NB4 (cell line): ENCODE data around the gene NEMP1.

Experiments used
- CTCF ChIP-seq: IDR thresholded peaks from one replicate; pipeline ENCODE4 v1.5.1; 2012; ENCODE audit warnings: low read depth, low read length
- POLR2A ChIP-seq: IDR thresholded peaks from 2 replicates; pipeline ENCODE4 v1.6.1; 2011; ENCODE audit warnings: mild to moderate bottlenecking; ENCODE audit not compliant: insufficient read length; ENCODE audit errors: extremely low read depth

- TF ChIP-seq CTCF (no peak), POLR2A (no peak)
These were observed 62.2 kb downstream of the NEMP1 start, which contains the start of gene TAC3 for GRCh38 chr12:57016348-57016747.
